Gastroesophageal sphincter (tissue), 3 donors: ENCODE results near the gene IARS2.

Source experiments
- EP300 ChIP-seq: sonication (generic); formaldehyde crosslinking; IDR thresholded peaks from one replicate; pipeline ENCODE4 v1.6.1; 2017; ENCODE audit warnings: antibody characterized with exemption, mild to moderate bottlenecking
- POLR2A ChIP-seq, 2 donors: fragments of 450-650 bp; IDR thresholded peaks; one replicate each; pipeline ENCODE4 v1.6.1; 2017; ENCODE audit warnings: antibody characterized with exemption in 2 of 2, mild to moderate bottlenecking in 2 of 2, moderate library complexity in 1 of 2
- POLR2AphosphoS5 ChIP-seq: sonication (generic); formaldehyde crosslinking; IDR thresholded peaks from one replicate; pipeline ENCODE4 v1.6.1; 2017; ENCODE audit warnings: antibody characterized with exemption
- TF ChIP-seq, protein P1 (sequence below), 4 experiments: fragments of 200-600 bp in 2 of 4; fragments of 450-650 bp in 2 of 4; sonication (generic) in 1 of 4; IDR thresholded peaks; one replicate each; pipeline ENCODE4 v1.5.1; 2017 to 2019; ENCODE audit warnings: antibody characterized with exemption in 4 of 4, mild to moderate bottlenecking in 2 of 4, moderate library complexity in 2 of 4

DNA sequence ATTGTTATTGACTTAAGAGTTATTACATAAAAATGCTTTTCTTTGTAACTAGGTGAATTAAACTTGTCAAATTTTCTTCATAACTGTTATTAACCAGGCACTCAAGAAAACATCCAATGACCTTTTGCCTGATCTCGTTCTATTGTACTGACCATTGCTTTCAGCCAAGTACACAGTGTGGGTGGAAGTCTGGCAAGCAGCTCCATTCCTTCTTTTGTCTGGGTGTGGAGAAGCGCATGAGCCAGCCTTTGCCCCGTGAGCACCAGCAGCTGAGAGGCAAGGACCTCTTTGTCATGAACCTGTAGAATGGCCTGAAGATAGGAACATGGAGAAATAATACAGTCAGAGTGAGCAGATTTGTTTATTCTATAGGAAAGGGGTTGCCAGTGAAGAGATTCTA is 57.5 kb downstream of the IARS2 start:
- TF ChIP-seq, protein P1, sequence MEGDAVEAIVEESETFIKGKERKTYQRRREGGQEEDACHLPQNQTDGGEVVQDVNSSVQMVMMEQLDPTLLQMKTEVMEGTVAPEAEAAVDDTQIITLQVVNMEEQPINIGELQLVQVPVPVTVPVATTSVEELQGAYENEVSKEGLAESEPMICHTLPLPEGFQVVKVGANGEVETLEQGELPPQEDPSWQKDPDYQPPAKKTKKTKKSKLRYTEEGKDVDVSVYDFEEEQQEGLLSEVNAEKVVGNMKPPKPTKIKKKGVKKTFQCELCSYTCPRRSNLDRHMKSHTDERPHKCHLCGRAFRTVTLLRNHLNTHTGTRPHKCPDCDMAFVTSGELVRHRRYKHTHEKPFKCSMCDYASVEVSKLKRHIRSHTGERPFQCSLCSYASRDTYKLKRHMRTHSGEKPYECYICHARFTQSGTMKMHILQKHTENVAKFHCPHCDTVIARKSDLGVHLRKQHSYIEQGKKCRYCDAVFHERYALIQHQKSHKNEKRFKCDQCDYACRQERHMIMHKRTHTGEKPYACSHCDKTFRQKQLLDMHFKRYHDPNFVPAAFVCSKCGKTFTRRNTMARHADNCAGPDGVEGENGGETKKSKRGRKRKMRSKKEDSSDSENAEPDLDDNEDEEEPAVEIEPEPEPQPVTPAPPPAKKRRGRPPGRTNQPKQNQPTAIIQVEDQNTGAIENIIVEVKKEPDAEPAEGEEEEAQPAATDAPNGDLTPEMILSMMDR (IDR thresholded peaks at IDR 0.05) = no peak
- TF ChIP-seq POLR2A (IDR thresholded peaks at IDR 0.05) (no peak), EP300 (no peak), POLR2AphosphoS5 (no peak)
